IMR-90 (cell line): ENCODE results near the gene HRAS. TPM values are rescaled to one million over a fixed set of nuclear protein-coding genes. Genes with fewer than 3 reads are reported as not detected.

Source experiments
- ATAC-seq: fragments of 200-7000 bp; cut with Tn5 transposase; 2 replicates; pipeline ENCODE4 v1.9.1; 2020; ENCODE audit warnings: low read depth, mild to moderate bottlenecking, moderate library complexity
- BruUV-seq: library from RNA; stranded (reverse); fragments of 400-500 nt; replicated peaks from 2 replicates; lab custom pipeline; 2021; lab: Mats Ljungman, UMichigan
- CTCF ChIA-PET: fragments of 300-600 bp; formaldehyde crosslinking; extraction: SDS; loops from one replicate; lab custom pipeline; 2021; ENCODE audit warnings: antibody characterized with exemption; lab: Yijun Ruan, JAX
- POLR2A ChIA-PET: fragments of 300-600 bp; sonication (Branson Sonifier 250); formaldehyde crosslinking; loops from one replicate; lab custom pipeline; 2022; ENCODE audit warnings: antibody characterized with exemption; ENCODE audit not compliant: unreplicated experiment; lab: Charles Lee
- DNase-seq: peaks from one replicate; pipeline ENCODE4 v3.0.0; 2013
- H2AFZ ChIP-seq: replicated peaks from 2 replicates; pipeline ENCODE3; 2013; ENCODE audit warnings: low read length, mild to moderate bottlenecking; ENCODE audit not compliant: poor library complexity
- H2AK5ac ChIP-seq: 2 replicates; pipeline ENCODE4 v1.6.1; 2013; ENCODE audit warnings: low read depth, low read length, inconsistent platforms
- H2AK9ac ChIP-seq: replicated peaks from 2 replicates; pipeline ENCODE3; 2013; ENCODE audit warnings: mild to moderate bottlenecking, low read depth, low read length, moderate library complexity; ENCODE audit not compliant: poor library complexity
- H2BK120ac ChIP-seq: 2 replicates; pipeline ENCODE4 v1.6.1; 2013; ENCODE audit warnings: low read depth, low read length, inconsistent platforms
- H2BK15ac ChIP-seq: 3 replicates; pipeline ENCODE4 v1.6.1; 2013; ENCODE audit warnings: low read depth, low read length, inconsistent platforms
- H2BK20ac ChIP-seq: 2 replicates; pipeline ENCODE4 v1.6.1; 2013; ENCODE audit warnings: low read depth, mild to moderate bottlenecking, inconsistent platforms, low read length, moderate library complexity
- H2BK5ac ChIP-seq: 2 replicates; pipeline ENCODE4 v1.6.1; 2013; ENCODE audit warnings: mild to moderate bottlenecking, low read depth, low read length, inconsistent platforms; ENCODE audit not compliant: poor library complexity, severe bottlenecking
- H3K14ac ChIP-seq: replicated peaks from 2 replicates; pipeline ENCODE4 v1.6.1; 2013; ENCODE audit warnings: low read depth, low read length, inconsistent platforms
- H3K18ac ChIP-seq: 2 replicates; pipeline ENCODE4 v1.6.1; 2013; ENCODE audit warnings: low read depth, low read length, control low read depth
- H3K23ac ChIP-seq: 2 replicates; pipeline ENCODE4 v1.6.1; 2013; ENCODE audit warnings: low read depth, low read length, inconsistent platforms
- H3K27ac ChIP-seq: 2 replicates; pipeline ENCODE4 v1.5.1; 2013; ENCODE audit warnings: mild to moderate bottlenecking, control low read depth, low read length; ENCODE audit not compliant: insufficient read depth
- H3K27me3 ChIP-seq: 2 replicates; pipeline ENCODE4 v1.6.1; 2013; ENCODE audit warnings: low read length; ENCODE audit not compliant: control insufficient read depth, insufficient read depth
- H3K36me3 ChIP-seq: 2 replicates; pipeline ENCODE4 v1.6.1; 2013; ENCODE audit warnings: low read length, mixed read lengths; ENCODE audit not compliant: control insufficient read depth, insufficient read depth
- H3K4ac ChIP-seq: 2 replicates; pipeline ENCODE4 v1.6.1; 2013; ENCODE audit warnings: low read depth, low read length, inconsistent platforms
- H3K4me1 ChIP-seq: 2 replicates; pipeline ENCODE4 v1.6.1; 2013; ENCODE audit warnings: low read length, mixed read lengths; ENCODE audit not compliant: control insufficient read depth, insufficient read depth
- H3K4me2 ChIP-seq: 2 replicates; pipeline ENCODE4 v1.6.1; 2013; ENCODE audit warnings: low read depth, mild to moderate bottlenecking, control low read depth, low read length, moderate library complexity
- H3K4me3 ChIP-seq: 2 replicates; pipeline ENCODE4 v1.5.1; 2013; ENCODE audit warnings: low read depth, mild to moderate bottlenecking, control low read depth, low read length, moderate library complexity; ENCODE audit not compliant: insufficient read depth
- H3K56ac ChIP-seq: 2 replicates; pipeline ENCODE4 v1.6.1; 2013; ENCODE audit warnings: low read length, inconsistent platforms; ENCODE audit not compliant: insufficient read depth; ENCODE audit errors: extremely low read depth
- H3K79me1 ChIP-seq, 2 experiments: 2 replicates each; pipeline ENCODE4 v1.6.1; 2013; ENCODE audit warnings: low read length in 2 of 2, inconsistent platforms in 1 of 2, low read depth in 1 of 2
- H3K9ac ChIP-seq: 2 replicates; pipeline ENCODE4 v1.6.1; 2013; ENCODE audit warnings: low read depth, low read length, control low read depth
- H3K9me1 ChIP-seq: 2 replicates; pipeline ENCODE4 v1.6.1; 2013; ENCODE audit warnings: low read length, inconsistent platforms; ENCODE audit not compliant: insufficient read depth
- H3K9me3 ChIP-seq: 2 replicates; pipeline ENCODE4 v1.6.1; 2013; ENCODE audit warnings: low read length; ENCODE audit not compliant: control insufficient read depth, insufficient read depth
- H4K20me1 ChIP-seq: 2 replicates; pipeline ENCODE4 v1.6.1; 2013; ENCODE audit warnings: low read length, inconsistent platforms; ENCODE audit not compliant: insufficient read depth
- H4K5ac ChIP-seq: 2 replicates; pipeline ENCODE4 v1.6.1; 2013; ENCODE audit warnings: mild to moderate bottlenecking, low read depth, low read length, control low read depth
- H4K8ac ChIP-seq, 2 experiments: 2 replicates each; pipeline ENCODE4 v1.6.1; 2013; ENCODE audit warnings: low read depth in 2 of 2, low read length in 2 of 2, control low read depth in 1 of 2, inconsistent platforms in 1 of 2
- H4K91ac ChIP-seq: 2 replicates; pipeline ENCODE4 v1.6.1; 2013; ENCODE audit warnings: low read depth, low read length, inconsistent platforms; ENCODE audit not compliant: insufficient read depth
- CEBPB ChIP-seq: IDR thresholded peaks from 2 replicates; pipeline ENCODE4 v1.6.1; 2012; ENCODE audit warnings: low read depth, low read length, improper control_type of control experiment
- CHD1 ChIP-seq: IDR thresholded peaks from 2 replicates; pipeline ENCODE4 v1.6.1; 2012; ENCODE audit warnings: low read depth, low read length, improper control_type of control experiment
- FOS ChIP-seq: fragments of 150-350 bp; IDR thresholded peaks from 2 replicates; pipeline ENCODE4 v1.6.1; 2016; ENCODE audit warnings: low read depth, low read length
- MXI1 ChIP-seq: IDR thresholded peaks from 2 replicates; pipeline ENCODE4 v1.6.1; 2012; ENCODE audit warnings: low read depth, mild to moderate bottlenecking, low read length, moderate library complexity, borderline replicate concordance
- NFE2L2 ChIP-seq: fragments of 150-350 bp; IDR thresholded peaks from 2 replicates; pipeline ENCODE4 v1.6.1; 2016; ENCODE audit warnings: low read depth, mild to moderate bottlenecking, low read length
- RAD21 ChIP-seq: IDR thresholded peaks from 2 replicates; pipeline ENCODE4 v1.6.1; 2012; ENCODE audit warnings: low read length, improper control_type of control experiment
- RFX5 ChIP-seq: IDR thresholded peaks from 2 replicates; pipeline ENCODE4 v1.8.0; 2012; ENCODE audit warnings: low read depth, mild to moderate bottlenecking, low read length, moderate library complexity
- WGBS, 2 experiments: methylation state at CpG; one replicate each; pipeline versions ENCODE4 v1.1.5 to v1.1.7; 2013; ENCODE audit warnings: missing lambda C conversion rate in 2 of 2; ENCODE audit not compliant: insufficient read length in 1 of 2; ENCODE audit errors: extremely low coverage in 2 of 2; 5-methylcytosine and 5-hydroxymethylcytosine counted together
- dilution Hi-C: fragments of 300-500 bp; cut with HindIII; formaldehyde crosslinking; loops from one replicate; pipeline ENCODE4 v1.14.3; 2018; ENCODE audit warnings: low sequenced_read_pairs; ENCODE audit not compliant: unreplicated experiment
- in situ Hi-C: fragments of 300-500 bp; cut with MboI; formaldehyde crosslinking; loops from 3 replicates; pipeline ENCODE4 v1.14.3; 2019; ENCODE audit warnings: low sequenced_read_pairs, inconsistent platforms, mixed read lengths
- intact Hi-C: fragments of 100-400 bp; cut with micrococcal nuclease; formaldehyde crosslinking; loops from 2 replicates; pipeline ENCODE4 v1.10.0; 2022
- microRNA-seq, 2 experiments: library from miRNA; stranded (forward) in 1 of 2; unstranded in 1 of 2; fragments of 10-50 nt in 1 of 2; fragments of <30 nt in 1 of 2; gene quantifications in 1 of 2; microRNA quantifications in 1 of 2; one replicate each; pipeline versions ENCODE3 to v1.1.0; 2013 to 2020; ENCODE audit not compliant: insufficient read depth in 1 of 2, insufficient read length in 1 of 2, unreplicated experiment in 1 of 2
- polyA plus RNA-seq, 3 experiments: library from polyadenylated mRNA; depleted of rRNA; stranded (reverse); fragments of >200 nt; gene quantifications; 2 replicates each; pipeline ENCODE4 v1.2.3, GENCODE V29; 2012; ENCODE audit warnings: low replicate concordance in 1 of 3
- small RNA-seq, 5 experiments: library from RNA; depleted of rRNA; stranded (forward); fragments of <200 nt; gene quantifications; one replicate each; pipeline ENCODE3, GENCODE V24; 2012
- total RNA-seq: library from RNA; depleted of rRNA; stranded (reverse); fragments of >200 nt; gene quantifications from 2 replicates; pipeline ENCODE4 v1.2.3, GENCODE V29; 2012; rRNA removed

Gene HRAS
- total and polyA plus RNA-seq, 2 of the 4 experiments (the other 2 are of a cell fraction): 108 to 123 TPM

- Histone ChIP-seq H2BK20ac (no peak overlapping the region), H3K14ac (no peak overlapping the region)
- CTCF ChIA-PET: no interaction called here
Measured at GRCh38 chr11:484616-485015, 50.8 kb downstream of the HRAS start.

More at GRCh38 chr11:484616-485015, 50.8 kb downstream of the HRAS start:
- WGBS, 2 experiments: 98% methylated on average over 38 of the region's 38 CpGs; no CpG with 5 or more reads in 1 of the 2 experiments
- dilution Hi-C loops (no loop called here), in situ Hi-C loops (no loop called here), intact Hi-C loops (no loop called here)
- Histone ChIP-seq H4K5ac (no peak overlapping the region), H2BK5ac (no peak overlapping the region), H3K56ac (no peak overlapping the region), H3K4ac (no peak overlapping the region), H2BK120ac (no peak overlapping the region), H3K79me1 (peaks cover 12 to 30% of the 10 kb centered on the region in 2 experiments; a peak in 3 of 4 replicates), H3K27ac (no peak overlapping the region), H2AK5ac (no peak overlapping the region), H3K9ac (no peak overlapping the region), H3K9me1 (no peaks in the 10 kb centered on the region), H4K20me1 (peaks cover 4% of the 10 kb centered on the region; the same call in 1 of the 2 replicates), H3K4me2 (no peak overlapping the region), H3K9me3 (no peaks in the 10 kb centered on the region), H2AK9ac (no peak overlapping the region), H3K4me1 (no peaks in the 10 kb centered on the region), H3K27me3 (no peaks in the 10 kb centered on the region), H4K91ac (no peak overlapping the region), H3K23ac (no peak overlapping the region), H3K18ac (no peak overlapping the region), H3K36me3 (peaks cover 4% of the 10 kb centered on the region; the same call in 1 of the 2 replicates), H4K8ac (no peak overlapping the region), H2BK15ac (no peak overlapping the region), H2AFZ (no peak overlapping the region), H3K4me3 (no peak overlapping the region)
- no peak for TF ChIP-seq CHD1
- TF ChIP-seq FOS: no peak
- no peak for TF ChIP-seq CEBPB
- no peak for TF ChIP-seq MXI1
- no peak for TF ChIP-seq NFE2L2
- TF ChIP-seq RAD21: no peak
- no peak for TF ChIP-seq RFX5
- POLR2A ChIA-PET: no interaction called here
- DNase-seq: no peak
- no TSS peak for BruUV-seq
- no peak for ATAC-seq

Small RNA genes lying within 50 kb of the gene (microRNA-seq; reads per million reads assigned to microRNA genes)
- gene MIR210: 569 to 1,579 reads per million in 2 experiments

Small RNA genes lying within 50 kb of the gene (small RNA-seq; reads per million reads assigned to genes)
- 9.3 to 2,599 (median 938) reads per million in 5 experiments for gene MIR210

Other genes with a start within 250 kb of the HRAS start
- 1.4 and 1.8 TPM in 2 replicates for gene PGGHG, start 246.4 kb downstream of the HRAS start, total RNA-seq
- 16.2 and 17.0 TPM in 2 replicates for gene PGGHG, start 246.4 kb downstream of the HRAS start, polyA plus RNA-seq (2012; rRNA removed)
- gene IFITM5, start 236.1 kb downstream of the HRAS start, total RNA-seq: not detected in 2 replicates
- not detected in 2 replicates for gene IFITM5, start 236.1 kb downstream of the HRAS start, polyA plus RNA-seq (2012; rRNA removed)
- gene IFITM2, start 227.8 kb downstream of the HRAS start, total RNA-seq: 26.4 and 31.2 TPM in 2 replicates
- gene IFITM2, start 227.8 kb downstream of the HRAS start, polyA plus RNA-seq (2012; rRNA removed): 564 and 600 TPM in 2 replicates
- gene IFITM1, start 221.5 kb downstream of the HRAS start, total RNA-seq: 14.4 and 24.2 TPM in 2 replicates
- 67.5 and 68.9 TPM in 2 replicates for gene IFITM1, start 221.5 kb downstream of the HRAS start, polyA plus RNA-seq (2012; rRNA removed)
- gene IFITM3, start 214.7 kb downstream of the HRAS start, total RNA-seq: 40.9 and 52.5 TPM in 2 replicates
- 906 and 1,008 TPM in 2 replicates for gene IFITM3, start 214.7 kb downstream of the HRAS start, polyA plus RNA-seq (2012; rRNA removed)
- gene B4GALNT4, start 166.1 kb downstream of the HRAS start, total RNA-seq: 5.2 and 6.1 TPM in 2 replicates
- gene B4GALNT4, start 166.1 kb downstream of the HRAS start, polyA plus RNA-seq (2012; rRNA removed): 38.6 and 45.4 TPM in 2 replicates
- 1.4 and 2.2 TPM in 2 replicates for gene PKP3, start 141.4 kb downstream of the HRAS start, total RNA-seq
- 1.5 and 2.6 TPM in 2 replicates for gene PKP3, start 141.4 kb downstream of the HRAS start, polyA plus RNA-seq (2012; rRNA removed)
- gene SIGIRR, start 120.6 kb downstream of the HRAS start, total RNA-seq: 9.4 and 10.9 TPM in 2 replicates
- gene SIGIRR, start 120.6 kb downstream of the HRAS start, polyA plus RNA-seq (2012; rRNA removed): 27.6 and 33.8 TPM in 2 replicates
- not detected in 2 replicates for gene ANO9, start 93.6 kb downstream of the HRAS start, total RNA-seq
- gene ANO9, start 93.6 kb downstream of the HRAS start, polyA plus RNA-seq (2012; rRNA removed): not detected in 2 replicates
- 21.4 and 23.5 TPM in 2 replicates for gene PTDSS2, start 85.3 kb downstream of the HRAS start, total RNA-seq
- gene PTDSS2, start 85.3 kb downstream of the HRAS start, polyA plus RNA-seq (2012; rRNA removed): 26.6 and 29.8 TPM in 2 replicates
- gene RNH1, start 28.3 kb downstream of the HRAS start, total RNA-seq: 138 and 143 TPM in 2 replicates
- gene RNH1, start 28.3 kb downstream of the HRAS start, polyA plus RNA-seq (2012; rRNA removed): 238 and 247 TPM in 2 replicates
- 0.28 and 0.36 TPM in 2 replicates for gene LRRC56, start 2.0 kb upstream of the HRAS start, total RNA-seq
- gene LRRC56, start 2.0 kb upstream of the HRAS start, polyA plus RNA-seq (2012; rRNA removed): 1.3 and 1.7 TPM in 2 replicates
- 0.18 and 0.28 TPM in 2 replicates for gene LMNTD2, start 25.2 kb upstream of the HRAS start, total RNA-seq
- gene LMNTD2, start 25.2 kb upstream of the HRAS start, polyA plus RNA-seq (2012; rRNA removed): 1.3 and 2.5 TPM in 2 replicates
- gene RASSF7, start 25.4 kb upstream of the HRAS start, total RNA-seq: 6.8 and 6.9 TPM in 2 replicates
- gene RASSF7, start 25.4 kb upstream of the HRAS start, polyA plus RNA-seq (2012; rRNA removed): 18.5 and 24.2 TPM in 2 replicates
- 10.9 and 12.2 TPM in 2 replicates for gene PHRF1, start 40.9 kb upstream of the HRAS start, total RNA-seq
- gene PHRF1, start 40.9 kb upstream of the HRAS start, polyA plus RNA-seq (2012; rRNA removed): 17.5 and 23.0 TPM in 2 replicates
- gene IRF7, start 80.4 kb upstream of the HRAS start, total RNA-seq: 1.4 and 1.6 TPM in 2 replicates
- 4.5 and 5.8 TPM in 2 replicates for gene IRF7, start 80.4 kb upstream of the HRAS start, polyA plus RNA-seq (2012; rRNA removed)
- not detected in 2 replicates for gene CDHR5, start 89.4 kb upstream of the HRAS start, total RNA-seq
- gene CDHR5, start 89.4 kb upstream of the HRAS start, polyA plus RNA-seq (2012; rRNA removed): not detected in 2 replicates
- gene SCT, start 91.6 kb upstream of the HRAS start, total RNA-seq: not detected in 2 replicates
- not detected in 2 replicates for gene SCT, start 91.6 kb upstream of the HRAS start, polyA plus RNA-seq (2012; rRNA removed)
- not detected in 2 replicates for gene DRD4, start 101.7 kb upstream of the HRAS start, total RNA-seq
- not detected in 2 replicates for gene DRD4, start 101.7 kb upstream of the HRAS start, polyA plus RNA-seq (2012; rRNA removed)
- 21.7 and 22.9 TPM in 2 replicates for gene DEAF1, start 159.6 kb upstream of the HRAS start, total RNA-seq
- gene DEAF1, start 159.6 kb upstream of the HRAS start, polyA plus RNA-seq (2012; rRNA removed): 31.6 and 35.8 TPM in 2 replicates
- gene TMEM80, start 160.2 kb upstream of the HRAS start, total RNA-seq: 5.0 and 5.6 TPM in 2 replicates
- gene TMEM80, start 160.2 kb upstream of the HRAS start, polyA plus RNA-seq (2012; rRNA removed): 21.2 and 21.7 TPM in 2 replicates
- gene EPS8L2, start 170.7 kb upstream of the HRAS start, total RNA-seq: 12.2 and 17.2 TPM in 2 replicates
- gene EPS8L2, start 170.7 kb upstream of the HRAS start, polyA plus RNA-seq (2012; rRNA removed): 38.7 and 39.4 TPM in 2 replicates
- 147 and 156 TPM in 2 replicates for gene TALDO1, start 211.9 kb upstream of the HRAS start, total RNA-seq
- 210 and 228 TPM in 2 replicates for gene TALDO1, start 211.9 kb upstream of the HRAS start, polyA plus RNA-seq (2012; rRNA removed)
- gene GATD1, start 241.9 kb upstream of the HRAS start, total RNA-seq: 3.0 and 4.2 TPM in 2 replicates
- 48.1 and 52.5 TPM in 2 replicates for gene GATD1, start 241.9 kb upstream of the HRAS start, polyA plus RNA-seq (2012; rRNA removed)